ENCODE data around the gene TMEM178B. TPM values are rescaled to one million over a fixed set of nuclear protein-coding genes. Genes with fewer than 3 reads are reported as not detected.

TMEM178B gene
- polyA plus RNA-seq, 1 donor (not counting 4 experiments of a cell fraction or from before 2014, with no cell fraction given) = not detected

GRCh38 chr7:141359262-141359661 is 285.4 kb downstream of the TMEM178B start:
- H3K27ac ChIP-seq (ENCODE audit: control insufficient read depth, insufficient read depth, low read length) = no peak overlapping the region
- no peaks in the 10 kb centered on the region for H3K9me1 ChIP-seq (ENCODE audit: control insufficient read depth, extremely low read depth, insufficient read depth, low read length)
- H3K4me3 ChIP-seq (ENCODE audit: control insufficient read depth in 2 of 3, extremely low read depth in 1 of 3, insufficient read depth in 2 of 3, low read depth in 1 of 3, low read length in 3 of 3) = no peak overlapping the region
- peaks cover 10% of the 10 kb centered on the region for H3K4me1 ChIP-seq (ENCODE audit: control insufficient read depth, extremely low read depth, insufficient read depth, low read length)
- H3K9me3 ChIP-seq (ENCODE audit: control insufficient read depth, low read depth, low read length) = no peaks in the 10 kb centered on the region
- FAIRE-seq (no peak), DNase-seq (ENCODE audit: low read depth, low spot score) (no peak)
- dilution Hi-C loops (cut with MboI; ENCODE audit: extremely low pct_ligation_motif_present, low sequenced_read_pairs) = no loop called here
- H3K4me2 ChIP-seq (ENCODE audit: control insufficient read depth, extremely low read depth, insufficient read depth, low read depth, low read length) = no peak overlapping the region
- H4K20me1 ChIP-seq (ENCODE audit: control insufficient read depth, extremely low read depth, insufficient read depth, low read length) = no peaks in the 10 kb centered on the region
- H2AFZ ChIP-seq (ENCODE audit: control insufficient read depth, low read length) = no peak overlapping the region
- H3K36me3 ChIP-seq (ENCODE audit: control insufficient read depth in 2 of 2, extremely low read depth in 1 of 2, insufficient read depth in 2 of 2, low read length in 2 of 2) = no peaks in the 10 kb centered on the region
- no peaks in the 10 kb centered on the region for H3K27me3 ChIP-seq (ENCODE audit: control insufficient read depth, extremely low read depth, insufficient read depth, low read length)
- H3K79me2 ChIP-seq (ENCODE audit: control insufficient read depth, insufficient read depth, low read length) = no peaks in the 10 kb centered on the region
- H3K9ac ChIP-seq (ENCODE audit: control insufficient read depth, extremely low read depth, insufficient read depth, low read length) = no peak overlapping the region
- no peak for TF ChIP-seq EZH2 (IDR thresholded peaks at IDR 0.05; ENCODE audit: low read length)

- no peaks in the 10 kb centered on the region for H3K79me2 ChIP-seq (ENCODE audit: control insufficient read depth, insufficient read depth, low read length)
- H3K36me3 ChIP-seq (ENCODE audit: control insufficient read depth in 2 of 2, extremely low read depth in 1 of 2, insufficient read depth in 2 of 2, low read length in 2 of 2) = no peaks in the 10 kb centered on the region
- no peak overlapping the region for H3K9ac ChIP-seq (ENCODE audit: control insufficient read depth, extremely low read depth, insufficient read depth, low read length)
- H3K4me2 ChIP-seq (ENCODE audit: control insufficient read depth, extremely low read depth, insufficient read depth, low read depth, low read length) = no peak overlapping the region
- no peaks in the 10 kb centered on the region for H3K9me1 ChIP-seq (ENCODE audit: control insufficient read depth, extremely low read depth, insufficient read depth, low read length)
- H2AFZ ChIP-seq (ENCODE audit: control insufficient read depth, low read length) = no peak overlapping the region
- dilution Hi-C loops (cut with MboI; ENCODE audit: extremely low pct_ligation_motif_present, low sequenced_read_pairs) = no loop called here
- FAIRE-seq = no peak
- peaks cover 10% of the 10 kb centered on the region for H3K4me1 ChIP-seq (ENCODE audit: control insufficient read depth, extremely low read depth, insufficient read depth, low read length)
- no peak overlapping the region for H3K27ac ChIP-seq (ENCODE audit: control insufficient read depth, insufficient read depth, low read length)
- no peak for DNase-seq (ENCODE audit: low read depth, low spot score)
- no peaks in the 10 kb centered on the region for H3K27me3 ChIP-seq (ENCODE audit: control insufficient read depth, extremely low read depth, insufficient read depth, low read length)
- no peaks in the 10 kb centered on the region for H4K20me1 ChIP-seq (ENCODE audit: control insufficient read depth, extremely low read depth, insufficient read depth, low read length)
- no peak overlapping the region for H3K4me3 ChIP-seq (ENCODE audit: control insufficient read depth in 2 of 3, extremely low read depth in 1 of 3, insufficient read depth in 2 of 3, low read depth in 1 of 3, low read length in 3 of 3)
- no peaks in the 10 kb centered on the region for H3K9me3 ChIP-seq (ENCODE audit: control insufficient read depth, low read depth, low read length)
- no peak for TF ChIP-seq EZH2 (IDR thresholded peaks at IDR 0.05; ENCODE audit: low read length)
- no peak for TF ChIP-seq CTCF (optimal IDR thresholded peaks at IDR 0.05 in 1 of 3, IDR thresholded peaks at IDR 0.05 in 1 of 3, conservative IDR thresholded peaks at IDR 0.05 in 1 of 3; ENCODE audit: extremely low read depth in 1 of 3, insufficient read depth in 2 of 3, low read length in 3 of 3)
Observed at GRCh38 chr7:141359740-141360415, 286.0 kb downstream of the TMEM178B start.

GRCh38 chr7:141360416-141360760 is 286.5 kb downstream of the TMEM178B start:
- FAIRE-seq (no peak), DNase-seq (ENCODE audit: low read depth, low spot score) (no peak)
- Histone ChIP-seq H3K4me1 (ENCODE audit: control insufficient read depth, extremely low read depth, insufficient read depth, low read length) (peaks cover 10% of the 10 kb centered on the region), H3K36me3 (ENCODE audit: control insufficient read depth in 2 of 2, extremely low read depth in 1 of 2, insufficient read depth in 2 of 2, low read length in 2 of 2) (no peaks in the 10 kb centered on the region), H2AFZ (ENCODE audit: control insufficient read depth, low read length) (no peak overlapping the region), H3K9me3 (ENCODE audit: control insufficient read depth, low read depth, low read length) (no peaks in the 10 kb centered on the region), H3K27me3 (ENCODE audit: control insufficient read depth, extremely low read depth, insufficient read depth, low read length) (no peaks in the 10 kb centered on the region), H3K79me2 (ENCODE audit: control insufficient read depth, insufficient read depth, low read length) (no peaks in the 10 kb centered on the region), H3K9me1 (ENCODE audit: control insufficient read depth, extremely low read depth, insufficient read depth, low read length) (no peaks in the 10 kb centered on the region), H3K27ac (ENCODE audit: control insufficient read depth, insufficient read depth, low read length) (no peak overlapping the region), H3K4me3 (ENCODE audit: control insufficient read depth in 2 of 3, extremely low read depth in 1 of 3, insufficient read depth in 2 of 3, low read depth in 1 of 3, low read length in 3 of 3) (no peak overlapping the region), H3K9ac (ENCODE audit: control insufficient read depth, extremely low read depth, insufficient read depth, low read length) (no peak overlapping the region), H4K20me1 (ENCODE audit: control insufficient read depth, extremely low read depth, insufficient read depth, low read length) (no peaks in the 10 kb centered on the region), H3K4me2 (ENCODE audit: control insufficient read depth, extremely low read depth, insufficient read depth, low read depth, low read length) (no peak overlapping the region)
- TF ChIP-seq EZH2 (IDR thresholded peaks at IDR 0.05; ENCODE audit: low read length) (no peak), CTCF (optimal IDR thresholded peaks at IDR 0.05 in 1 of 3, IDR thresholded peaks at IDR 0.05 in 1 of 3, conservative IDR thresholded peaks at IDR 0.05 in 1 of 3; ENCODE audit: extremely low read depth in 1 of 3, insufficient read depth in 2 of 3, low read length in 3 of 3) (no peak)
- dilution Hi-C loops (cut with MboI; ENCODE audit: extremely low pct_ligation_motif_present, low sequenced_read_pairs) = no loop called here
